OCI-LY3 (cell line): ENCODE measurements around the gene OR51I2.

Experiments used
- EZH2phosphoT487 ChIP-seq: fragments of 200-600 bp; shearing (Covaris generic); IDR thresholded peaks from 2 replicates; pipeline ENCODE4 v1.6.1; 2018; ENCODE audit warnings: antibody characterized with exemption, mixed run types, low read depth
- TF ChIP-seq, protein P1 (sequence below): fragments of 200-600, 300-600 bp; sonication (generic); IDR thresholded peaks from 2 replicates; pipeline ENCODE4 v1.5.1; 2014; ENCODE audit warnings: antibody characterized with exemption, low read length, low read depth

DNA sequence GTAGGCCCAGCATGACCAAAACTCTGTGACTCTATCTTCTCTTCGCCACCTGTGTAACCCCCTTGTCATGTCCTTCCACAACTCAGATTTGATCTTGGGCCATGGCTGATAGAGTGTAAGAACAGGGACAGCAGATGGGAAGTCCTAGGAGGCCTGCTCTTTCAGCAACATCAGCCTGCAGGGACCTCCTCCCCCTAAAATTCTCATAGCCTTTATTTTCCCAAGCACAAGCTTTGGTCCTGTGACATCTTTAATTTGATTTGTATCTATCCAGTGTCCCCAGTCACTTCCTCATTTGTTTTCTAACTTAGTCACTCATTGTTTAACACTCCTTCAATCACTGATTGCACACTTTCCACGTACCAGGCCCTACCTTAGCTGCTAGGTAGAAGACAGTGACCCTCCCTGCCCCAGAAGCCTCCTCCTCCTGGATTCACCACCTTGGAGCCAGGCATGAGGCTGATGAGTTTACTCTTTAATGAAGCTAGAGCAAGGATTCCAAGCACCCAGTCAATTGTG, 55.3 kb downstream of the OR51I2 start:
- TF ChIP-seq, protein P1, sequence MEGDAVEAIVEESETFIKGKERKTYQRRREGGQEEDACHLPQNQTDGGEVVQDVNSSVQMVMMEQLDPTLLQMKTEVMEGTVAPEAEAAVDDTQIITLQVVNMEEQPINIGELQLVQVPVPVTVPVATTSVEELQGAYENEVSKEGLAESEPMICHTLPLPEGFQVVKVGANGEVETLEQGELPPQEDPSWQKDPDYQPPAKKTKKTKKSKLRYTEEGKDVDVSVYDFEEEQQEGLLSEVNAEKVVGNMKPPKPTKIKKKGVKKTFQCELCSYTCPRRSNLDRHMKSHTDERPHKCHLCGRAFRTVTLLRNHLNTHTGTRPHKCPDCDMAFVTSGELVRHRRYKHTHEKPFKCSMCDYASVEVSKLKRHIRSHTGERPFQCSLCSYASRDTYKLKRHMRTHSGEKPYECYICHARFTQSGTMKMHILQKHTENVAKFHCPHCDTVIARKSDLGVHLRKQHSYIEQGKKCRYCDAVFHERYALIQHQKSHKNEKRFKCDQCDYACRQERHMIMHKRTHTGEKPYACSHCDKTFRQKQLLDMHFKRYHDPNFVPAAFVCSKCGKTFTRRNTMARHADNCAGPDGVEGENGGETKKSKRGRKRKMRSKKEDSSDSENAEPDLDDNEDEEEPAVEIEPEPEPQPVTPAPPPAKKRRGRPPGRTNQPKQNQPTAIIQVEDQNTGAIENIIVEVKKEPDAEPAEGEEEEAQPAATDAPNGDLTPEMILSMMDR, result no peak
- no peak for TF ChIP-seq EZH2phosphoT487
